HG03460 (cell line): ENCODE measurements around the gene ZNF415.
"Not testable (repeated sequence)": the region's sequence is repeated elsewhere in the genome, so short reads cannot be mapped to it uniquely, and the experiment has no call there.

Experiments used
- ATAC-seq: cut with Tn5 transposase; IDR thresholded peaks from one replicate; pipeline ENCODE4 v1.9.1; 2021; ENCODE audit not compliant: unreplicated experiment

Gene ZNF415

GRCh38 chr19:53132141-53132991 lies at the start of gene ZNF415:
ZNF415 (minus strand) TSS chr19:53132910; CDS start chr19:53122676, 10,234 bp downstream.
- ATAC-seq, result no peak

GRCh38 chr19:53182202-53182601 lies 49.5 kb upstream of the ZNF415 start:
- ATAC-seq, result no peak

GRCh38 chr19:53177986-53178385 lies 45.3 kb upstream of the ZNF415 start:
- no peak for ATAC-seq

GRCh38 chr19:53172889-53173288 lies 40.2 kb upstream of the ZNF415 start:
- ATAC-seq, result no peak

GRCh38 chr19:53165691-53166091 lies 33.0 kb upstream of the ZNF415 start:
- ATAC-seq, result no peak

- ATAC-seq, result no peak
Measured at GRCh38 chr19:53161123-53161522, 28.4 kb upstream of the ZNF415 start.

GRCh38 chr19:53160350-53160749 lies 27.6 kb upstream of the ZNF415 start:
- ATAC-seq, result no peak

- ATAC-seq, result no peak
Measured at GRCh38 chr19:53158119-53158656, 25.5 kb upstream of the ZNF415 start.

GRCh38 chr19:53157626-53158025 lies 24.9 kb upstream of the ZNF415 start:
- ATAC-seq, result no peak

- no peak for ATAC-seq
Measured at GRCh38 chr19:53156850-53157249, 24.1 kb upstream of the ZNF415 start.

- no peak for ATAC-seq
Measured at GRCh38 chr19:53147645-53148044, 14.9 kb upstream of the ZNF415 start.

GRCh38 chr19:53140351-53140750 lies 7.6 kb upstream of the ZNF415 start:
- no peak for ATAC-seq

- no peak for ATAC-seq
Measured at GRCh38 chr19:53136432-53136831, 3.7 kb upstream of the ZNF415 start.

GRCh38 chr19:53131727-53132126 lies 983 bp downstream of the ZNF415 start:
- ATAC-seq, result no peak

GRCh38 chr19:53131085-53131590 lies 1.6 kb downstream of the ZNF415 start:
- no peak for ATAC-seq

GRCh38 chr19:53130506-53130905 lies 2.2 kb downstream of the ZNF415 start:
- ATAC-seq, result no peak

- ATAC-seq, result not testable (repeated sequence)
Measured at GRCh38 chr19:53126733-53127526, 5.8 kb downstream of the ZNF415 start.

GRCh38 chr19:53123400-53123799 lies 9.3 kb downstream of the ZNF415 start:
- no peak for ATAC-seq

- no peak for ATAC-seq
Measured at GRCh38 chr19:53112286-53112685, 20.4 kb downstream of the ZNF415 start.

- no peak for ATAC-seq
Measured at GRCh38 chr19:53109527-53109926, 23.2 kb downstream of the ZNF415 start.
